Esophagus squamous epithelium (tissue), 5 donors: ENCODE data around the gene ROR1. TPM values are rescaled to one million over a fixed set of nuclear protein-coding genes. Genes with fewer than 3 reads are reported as not detected.
A peak's percentile ranks its signal among the peaks of the same experiment; 100 is the strongest.

Experiments
- DNase-seq: peaks from one replicate; lab custom pipeline; 2025; lab: John Stamatoyannopoulos, UW
- H3K27ac ChIP-seq, 4 donors: fragments of 200-600 bp; sonication (generic); one replicate each; pipeline ENCODE4 v1.5.1; 2016 to 2019; ENCODE audit warnings: mild to moderate bottlenecking in 1 of 4
- H3K27me3 ChIP-seq, 4 donors: fragments of 200-600 bp; sonication (generic); 1 replicate in 3 of 4; 2 replicates in 1 of 4; pipeline versions ENCODE4 v1.5.1 to v1.6.0; 2017 to 2021; ENCODE audit warnings: antibody characterized with exemption in 1 of 4
- H3K36me3 ChIP-seq, 3 donors: fragments of 200-600 bp; sonication (generic); one replicate each; pipeline ENCODE4 v1.5.1; 2016 to 2019
- H3K4me1 ChIP-seq, 3 donors: fragments of 200-600 bp; sonication (generic); one replicate each; pipeline ENCODE4 v1.5.1; 2017 to 2019
- H3K4me3 ChIP-seq, 4 donors: fragments of 200-600 bp; sonication (generic); 1 replicate in 3 of 4; 2 replicates in 1 of 4; pipeline ENCODE4 v1.5.1; 2016 to 2019; ENCODE audit warnings: mild to moderate bottlenecking in 2 of 4, moderate library complexity in 1 of 4
- H3K9me3 ChIP-seq, 3 donors: fragments of 200-600 bp; sonication (generic); one replicate each; pipeline ENCODE4 v1.5.1; 2016 to 2019
- POLR2A ChIP-seq, 4 donors: fragments of 450-650 bp; IDR thresholded peaks; one replicate each; pipeline ENCODE4 v1.6.1; 2017; ENCODE audit warnings: antibody characterized with exemption in 4 of 4, mild to moderate bottlenecking in 4 of 4, moderate library complexity in 3 of 4
- WGBS, 2 donors: methylation state at CpG; one replicate each; pipeline ENCODE4 v1.1.5; 2018; 5-methylcytosine and 5-hydroxymethylcytosine counted together
- intact Hi-C: fragments of 100-400 bp; cut with DNase I; formaldehyde crosslinking; loops from one replicate; pipeline ENCODE4 v1.15.0; 2022
- total RNA-seq, 4 donors: library from RNA; depleted of rRNA; stranded (reverse); fragments of >200 nt; gene quantifications; one replicate each; pipeline ENCODE4 v1.1.0, GENCODE V29; 2016
- TF ChIP-seq, protein P1 (sequence below), 6 experiments: fragments of 450-650 bp in 4 of 6; fragments of 200-600 bp in 2 of 6; sonication (generic) in 2 of 6; IDR thresholded peaks; one replicate each; pipeline ENCODE4 v1.5.1; 2016 to 2019; ENCODE audit warnings: antibody characterized with exemption in 6 of 6, mild to moderate bottlenecking in 4 of 6, moderate library complexity in 4 of 6
- donor health status: DM: yes; HTN: yes; CAD: no.

ROR1 gene
- total RNA-seq, 4 donors from 2014 or later = 6.6 to 15.3 (median 9.4) TPM

DNA sequence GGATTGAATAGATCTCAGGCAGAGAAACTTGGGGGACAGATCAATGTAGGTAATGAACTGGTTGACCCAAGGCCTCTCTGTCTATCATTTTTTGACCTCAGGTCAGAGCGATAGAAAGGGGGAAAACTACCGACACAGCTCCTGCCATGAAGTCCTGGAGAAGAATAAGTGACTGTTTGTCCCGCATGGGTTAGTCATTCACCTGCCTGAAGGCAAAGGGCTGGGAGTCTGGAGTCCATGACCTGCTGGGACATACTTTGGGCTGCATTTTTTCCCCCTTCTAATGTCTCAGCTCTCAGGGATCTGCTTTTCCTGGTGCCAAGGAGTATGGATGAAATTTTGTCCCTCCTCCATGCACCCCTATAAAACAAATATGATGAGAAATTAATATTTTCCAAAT is 1.6 kb upstream of the ROR1 start:
- H3K27me3 ChIP-seq = peaks cover 0 to 50% (median 0%) of the 10 kb centered on the region in 4 donors
- no peak overlapping the region for H3K27ac ChIP-seq
- TF ChIP-seq, protein P1, sequence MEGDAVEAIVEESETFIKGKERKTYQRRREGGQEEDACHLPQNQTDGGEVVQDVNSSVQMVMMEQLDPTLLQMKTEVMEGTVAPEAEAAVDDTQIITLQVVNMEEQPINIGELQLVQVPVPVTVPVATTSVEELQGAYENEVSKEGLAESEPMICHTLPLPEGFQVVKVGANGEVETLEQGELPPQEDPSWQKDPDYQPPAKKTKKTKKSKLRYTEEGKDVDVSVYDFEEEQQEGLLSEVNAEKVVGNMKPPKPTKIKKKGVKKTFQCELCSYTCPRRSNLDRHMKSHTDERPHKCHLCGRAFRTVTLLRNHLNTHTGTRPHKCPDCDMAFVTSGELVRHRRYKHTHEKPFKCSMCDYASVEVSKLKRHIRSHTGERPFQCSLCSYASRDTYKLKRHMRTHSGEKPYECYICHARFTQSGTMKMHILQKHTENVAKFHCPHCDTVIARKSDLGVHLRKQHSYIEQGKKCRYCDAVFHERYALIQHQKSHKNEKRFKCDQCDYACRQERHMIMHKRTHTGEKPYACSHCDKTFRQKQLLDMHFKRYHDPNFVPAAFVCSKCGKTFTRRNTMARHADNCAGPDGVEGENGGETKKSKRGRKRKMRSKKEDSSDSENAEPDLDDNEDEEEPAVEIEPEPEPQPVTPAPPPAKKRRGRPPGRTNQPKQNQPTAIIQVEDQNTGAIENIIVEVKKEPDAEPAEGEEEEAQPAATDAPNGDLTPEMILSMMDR (IDR thresholded peaks at IDR 0.05) = no peak
- no peak for TF ChIP-seq POLR2A (IDR thresholded peaks at IDR 0.05)
- intact Hi-C loops = loop anchor here (10.0 kb wide), 1 partner anchor 363 kb away; no protein-coding TSS in a partner anchor
- no peak overlapping the region for H3K4me3 ChIP-seq
- H3K9me3 ChIP-seq = no peaks in the 10 kb centered on the region
- no peak for DNase-seq
- no peaks in the 10 kb centered on the region for H3K36me3 ChIP-seq
- peaks cover 12 to 31% (median 12%) of the 10 kb centered on the region in 3 donors for H3K4me1 ChIP-seq
- 61 to 70% methylated on average over 3 of the region's 3 CpGs for WGBS, 2 donors

DNA sequence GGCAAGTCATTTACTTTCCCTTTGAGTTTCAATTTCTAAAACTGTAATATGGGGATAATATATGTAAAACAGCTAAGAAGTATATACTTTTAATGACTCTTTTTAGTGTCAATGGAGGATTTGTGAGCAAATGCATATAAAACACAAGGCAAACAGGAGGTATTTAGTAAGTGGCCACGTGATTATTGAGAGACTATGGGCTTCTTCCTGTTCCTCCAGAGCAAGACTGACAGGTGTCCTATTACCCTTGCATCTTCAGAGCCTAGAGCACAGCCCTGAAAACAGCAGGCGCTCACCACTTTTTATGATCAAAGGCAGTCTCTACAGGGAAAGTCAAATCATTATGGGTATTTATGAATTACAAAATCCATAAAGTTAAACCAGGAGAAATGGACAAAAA is 941 bp upstream of the ROR1 start:
- H3K9me3 ChIP-seq = no peaks in the 10 kb centered on the region
- DNase-seq = no peak
- no peak overlapping the region for H3K27ac ChIP-seq
- 20 to 62% methylated on average over 1 to 2 of the region's 2 CpGs for WGBS, 2 donors
- TF ChIP-seq, protein P1 (IDR thresholded peaks at IDR 0.05) = no peak
- TF ChIP-seq POLR2A (IDR thresholded peaks at IDR 0.05) = no peak
- intact Hi-C loops = loop anchor here (10.0 kb wide), 1 partner anchor 362 kb away; no protein-coding TSS in a partner anchor
- H3K4me3 ChIP-seq = no peak overlapping the region
- H3K27me3 ChIP-seq = peaks cover 0 to 52% (median 0%) of the 10 kb centered on the region in 4 donors
- H3K36me3 ChIP-seq = no peaks in the 10 kb centered on the region
- H3K4me1 ChIP-seq = peaks cover 12 to 38% (median 19%) of the 10 kb centered on the region in 3 donors

DNA sequence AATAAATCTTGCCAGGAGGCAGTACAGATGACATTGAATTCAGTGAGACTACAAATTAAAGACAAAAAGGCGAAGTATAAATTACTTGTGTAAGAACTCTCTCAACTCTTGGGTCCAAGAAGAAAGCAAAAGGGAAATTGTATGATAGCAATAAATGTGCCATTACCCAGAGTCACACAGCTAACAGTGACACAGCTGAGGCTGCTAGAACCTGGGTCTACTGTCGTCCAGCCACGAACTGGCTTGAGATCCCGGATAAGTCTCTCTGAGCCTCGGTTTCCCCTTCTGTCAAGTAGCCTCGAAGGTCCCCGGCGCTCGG is 362 bp upstream of the ROR1 start:
- H3K27ac ChIP-seq = peak overlapping the region; percentile 84 to 92 (median 90)
- TF ChIP-seq POLR2A (IDR thresholded peaks at IDR 0.05) = no peak
- TF ChIP-seq, protein P1 (IDR thresholded peaks at IDR 0.05) = no peak
- peak overlapping the region; percentile 74 to 88 (median 77) for H3K4me3 ChIP-seq
- H3K27me3 ChIP-seq = peaks cover 0 to 52% (median 0%) of the 10 kb centered on the region in 4 donors
- H3K4me1 ChIP-seq = peaks cover 12 to 43% (median 22%) of the 10 kb centered on the region in 3 donors
- intact Hi-C loops = loop anchor here (10.0 kb wide), 1 partner anchor 361 kb away; no protein-coding TSS in a partner anchor
- DNase-seq = no peak
- WGBS, 2 donors = 5 to 6% methylated on average over 5 to 9 of the region's 9 CpGs
- no peaks in the 10 kb centered on the region for H3K9me3 ChIP-seq
- no peaks in the 10 kb centered on the region for H3K36me3 ChIP-seq

DNA sequence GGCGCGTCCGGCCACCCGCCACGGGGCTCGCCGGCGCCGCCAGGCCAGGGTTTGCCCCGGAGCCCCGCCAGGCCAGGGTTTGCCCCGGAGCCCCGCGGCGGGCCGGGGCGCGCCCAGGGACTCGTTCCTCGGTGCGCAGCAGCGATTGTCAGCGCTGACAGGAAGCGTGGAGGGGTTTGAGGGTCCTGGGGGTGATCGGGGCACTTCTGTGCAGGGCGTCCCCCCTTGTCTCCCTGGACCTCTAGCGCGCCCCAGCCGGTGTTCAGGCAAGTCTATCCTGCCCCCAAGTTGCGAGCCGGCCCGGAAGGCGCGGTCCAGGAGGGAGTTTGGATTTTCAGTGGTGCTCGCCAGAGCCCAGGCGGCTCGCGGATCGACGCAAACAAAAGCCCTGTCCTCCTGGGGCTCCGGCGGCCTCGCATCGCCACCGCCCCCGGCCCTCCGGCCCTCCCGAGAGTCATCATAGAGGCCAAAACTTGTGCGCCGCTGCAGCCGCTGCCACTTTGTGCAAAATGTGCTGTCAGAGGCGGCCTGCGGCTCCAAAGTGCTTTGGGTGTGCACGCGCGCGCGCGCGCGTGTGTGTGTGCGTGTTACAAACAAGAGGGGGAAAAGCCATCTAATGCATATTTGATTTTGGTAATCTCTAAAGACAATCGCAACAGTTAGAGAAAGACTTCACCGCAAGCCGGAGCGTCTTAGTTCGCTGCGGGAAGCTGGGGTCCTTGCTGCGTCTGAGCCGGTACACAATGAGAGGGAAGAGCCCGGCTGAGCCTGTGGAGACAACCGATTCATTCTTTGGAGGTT is 1.0 kb downstream of the ROR1 start:
- 1 to 4% methylated on average over 10 to 13 of the region's 72 CpGs for WGBS, 2 donors
- peaks cover 16 to 57% (median 22%) of the 10 kb centered on the region in 3 donors for H3K4me1 ChIP-seq
- H3K27me3 ChIP-seq = peaks cover 0 to 56% (median 0%) of the 10 kb centered on the region in 4 donors
- no peaks in the 10 kb centered on the region for H3K36me3 ChIP-seq
- intact Hi-C loops = loop anchor here (10.0 kb wide), 1 partner anchor 360 kb away; no protein-coding TSS in a partner anchor
- no peak for TF ChIP-seq POLR2A (IDR thresholded peaks at IDR 0.05)
- TF ChIP-seq, protein P1 (IDR thresholded peaks at IDR 0.05) = no peak
- H3K4me3 ChIP-seq = peak overlapping the region; percentile 74 to 88 (median 77)
- DNase-seq = no peak
- no peaks in the 10 kb centered on the region for H3K9me3 ChIP-seq
- peak overlapping the region; percentile 84 to 92 (median 90) for H3K27ac ChIP-seq
